HepG2 (cell line): ENCODE data around the gene CLEC2A. TPM values are rescaled to one million over a fixed set of nuclear protein-coding genes. Genes with fewer than 3 reads are reported as not detected.

ENCODE experiments used
- SALL2 ChIP-seq: sonication (generic); formaldehyde crosslinking; IDR thresholded peaks from 2 replicates; pipeline ENCODE4 v1.8.1; 2023; ENCODE audit warnings: mild to moderate bottlenecking, missing genetic modification reagents, inconsistent platforms
- polyA plus RNA-seq, 8 experiments: library from polyadenylated mRNA; depleted of rRNA in 3 of 8; stranded (reverse) in 7 of 8; unstranded in 1 of 8; fragments of >200 nt; fragmentation: Illumina TruSeq in 4 of 8; extraction: Trizol in 4 of 8; gene quantifications; 2 replicates each; pipeline versions ENCODE4 v1.2.1 to v1.2.3, GENCODE V29; 2011 to 2016; ENCODE audit warnings: low read depth in 4 of 8, missing spikeins in 1 of 8, mixed read lengths in 1 of 8; ENCODE audit not compliant: insufficient read depth in 1 of 8
- total RNA-seq, 5 experiments: library from RNA; depleted of rRNA; stranded (reverse); fragments of >200 nt; fragmentation: Illumina TruSeq; extraction: Trizol; gene quantifications; 2 replicates each; pipeline ENCODE4 v1.2.3, GENCODE V29; 2016; ENCODE audit warnings: low read depth in 1 of 5

The CLEC2A gene
- total and polyA plus RNA-seq, 2 of the 13 experiments (the other 11 are each of a cell fraction or from before 2014, with no cell fraction given): not detected

DNA sequence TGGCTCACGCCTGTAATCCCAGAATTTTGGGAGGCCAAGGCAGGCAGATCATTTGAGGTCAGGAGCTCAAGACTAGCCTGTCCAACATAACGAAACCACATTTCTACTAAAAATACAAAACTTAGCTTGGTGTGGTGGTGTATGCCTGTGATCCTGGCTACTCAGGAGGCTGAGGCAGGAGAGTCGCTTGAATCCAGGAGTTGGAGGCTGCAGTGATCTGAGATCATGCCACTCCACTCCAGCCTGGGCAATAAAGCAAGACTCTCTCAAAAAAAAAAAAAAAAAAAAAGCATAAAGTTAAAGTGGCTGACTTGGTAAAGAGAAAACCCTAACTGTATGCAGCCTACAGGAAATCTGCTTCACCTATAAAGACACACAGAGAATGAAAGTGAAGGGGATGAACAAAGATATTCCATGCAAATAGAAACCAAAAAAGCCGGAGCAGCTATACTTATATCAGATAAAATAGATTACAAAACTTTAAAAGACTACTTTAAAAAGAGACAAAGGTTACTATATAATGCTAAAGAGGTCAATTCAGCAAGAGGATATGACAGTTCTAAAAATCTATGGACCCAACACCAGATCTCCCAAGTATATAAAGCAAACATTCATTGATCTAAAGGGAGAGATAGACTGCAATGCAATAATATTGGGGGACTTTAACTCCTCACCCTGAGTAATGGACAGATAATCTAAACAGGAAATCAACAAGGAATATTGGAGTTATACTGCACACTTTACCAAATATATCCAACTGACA is 67.1 kb downstream of the CLEC2A start (continued):
- TF ChIP-seq SALL2 (CRISPR knock-in tag): no peak
- TF ChIP-seq, all 625 proteins: peak for 0

Other genes with a start within 250 kb of the CLEC2A start
- not detected in 2 replicates for gene CLECL1, start 199.3 kb downstream of the CLEC2A start, total RNA-seq (2016; rRNA removed; fragmentation: Illumina TruSeq; extraction: Trizol)
- gene CLECL1, start 199.3 kb downstream of the CLEC2A start, polyA plus RNA-seq (2011; rRNA removed): not detected in 2 replicates
- gene CD69, start 171.5 kb downstream of the CLEC2A start, total RNA-seq (2016; rRNA removed; fragmentation: Illumina TruSeq; extraction: Trizol): not detected in 2 replicates
- gene CD69, start 171.5 kb downstream of the CLEC2A start, polyA plus RNA-seq (2011; rRNA removed): not detected in 2 replicates
- not detected in 2 replicates for gene KLRF1, start 104.9 kb downstream of the CLEC2A start, total RNA-seq (2016; rRNA removed; fragmentation: Illumina TruSeq; extraction: Trizol)
- gene KLRF1, start 104.9 kb downstream of the CLEC2A start, polyA plus RNA-seq (2011; rRNA removed): not detected in 2 replicates
- gene CLEC2B, start 63.0 kb downstream of the CLEC2A start, total RNA-seq (2016; rRNA removed; fragmentation: Illumina TruSeq; extraction: Trizol): not detected in 2 replicates
- gene CLEC2B, start 63.0 kb downstream of the CLEC2A start, polyA plus RNA-seq (2011; rRNA removed): not detected in 2 replicates
- not detected in 2 replicates for gene KLRF2, start 50.9 kb downstream of the CLEC2A start, total RNA-seq (2016; rRNA removed; fragmentation: Illumina TruSeq; extraction: Trizol)
- gene KLRF2, start 50.9 kb downstream of the CLEC2A start, polyA plus RNA-seq (2011; rRNA removed): not detected in 2 replicates
- gene CLEC12A, start 39.0 kb upstream of the CLEC2A start, total RNA-seq (2016; rRNA removed; fragmentation: Illumina TruSeq; extraction: Trizol): not detected in 2 replicates
- not detected in 2 replicates for gene CLEC12A, start 39.0 kb upstream of the CLEC2A start, polyA plus RNA-seq (2011; rRNA removed)
- gene CLEC1B, start 66.8 kb upstream of the CLEC2A start, total RNA-seq (2016; rRNA removed; fragmentation: Illumina TruSeq; extraction: Trizol): not detected in 2 replicates
- gene CLEC1B, start 66.8 kb upstream of the CLEC2A start, polyA plus RNA-seq (2011; rRNA removed): not detected in 2 replicates
- gene CLEC12B, start 78.3 kb upstream of the CLEC2A start, total RNA-seq (2016; rRNA removed; fragmentation: Illumina TruSeq; extraction: Trizol): not detected in 2 replicates
- gene CLEC12B, start 78.3 kb upstream of the CLEC2A start, polyA plus RNA-seq (2011; rRNA removed): not detected in 2 replicates
- gene CLEC9A, start 98.3 kb upstream of the CLEC2A start, total RNA-seq (2016; rRNA removed; fragmentation: Illumina TruSeq; extraction: Trizol): not detected in 2 replicates
- gene CLEC9A, start 98.3 kb upstream of the CLEC2A start, polyA plus RNA-seq (2011; rRNA removed): not detected in 2 replicates
- not detected in 2 replicates for gene CLEC1A, start 166.6 kb upstream of the CLEC2A start, total RNA-seq (2016; rRNA removed; fragmentation: Illumina TruSeq; extraction: Trizol)
- not detected in 2 replicates for gene CLEC1A, start 166.6 kb upstream of the CLEC2A start, polyA plus RNA-seq (2011; rRNA removed)
- not detected in 2 replicates for gene CLEC7A, start 197.8 kb upstream of the CLEC2A start, total RNA-seq (2016; rRNA removed; fragmentation: Illumina TruSeq; extraction: Trizol)
- gene CLEC7A, start 197.8 kb upstream of the CLEC2A start, polyA plus RNA-seq (2011; rRNA removed): not detected in 2 replicates
- not detected in 2 replicates for gene OLR1, start 239.8 kb upstream of the CLEC2A start, total RNA-seq (2016; rRNA removed; fragmentation: Illumina TruSeq; extraction: Trizol)
- gene OLR1, start 239.8 kb upstream of the CLEC2A start, polyA plus RNA-seq (2011; rRNA removed): not detected in 2 replicates
- gene TMEM52B, start 246.7 kb upstream of the CLEC2A start, total RNA-seq (2016; rRNA removed; fragmentation: Illumina TruSeq; extraction: Trizol): not detected in 2 replicates
- not detected in 2 replicates for gene TMEM52B, start 246.7 kb upstream of the CLEC2A start, polyA plus RNA-seq (2011; rRNA removed)